ENCODE results near the gene RAPGEF2. TPM values are rescaled to one million over a fixed set of nuclear protein-coding genes. Genes with fewer than 3 reads are reported as not detected.
A peak's percentile ranks its signal among the peaks of the same experiment; 100 is the strongest.

The RAPGEF2 gene
- total RNA-seq (2013; cell fraction: nucleolus; rRNA removed): 63.3 and 67.6 TPM in 2 replicates
- total RNA-seq (2014; rRNA removed) (3.7 and 5.6 TPM in 2 replicates), total RNA-seq (2014; rRNA removed; fragmentation: Illumina TruSeq; extraction: Trizol) (3.9 and 4.3 TPM in 2 replicates), total RNA-seq (2021) (2.6 TPM in 2 replicates), polyA plus RNA-seq (2011; rRNA removed) (23.7 and 24.0 TPM in 2 replicates), polyA plus RNA-seq (2014; fragmentation: Illumina TruSeq; extraction: Trizol) (3.9 and 4.0 TPM in 2 replicates), polyA plus RNA-seq (2014; fragmentation: Nextera tagmentation; extraction: Ambion mirVana) (under 1 TPM; 0.31 to 0.44 TPM), polyA plus RNA-seq (2014; rRNA removed) (2.0 and 3.2 TPM in 2 replicates), polyA plus RNA-seq (2016; fragmentation: Nextera tagmentation; extraction: Ambion mirVana) (under 1 TPM; 0.54 to 0.67 TPM), polyA minus RNA-seq (2011; rRNA and poly(A)+ RNA removed) (51.5 and 62.2 TPM in 2 replicates), Bru-seq, nascent RNA (percentile 89 among the genes with signal in this experiment), BruChase-seq, experiment 1, labeled RNA remaining after a 6-hour chase (percentile 74 among the genes with signal in this experiment), BruChase-seq, experiment 2, labeled RNA remaining after a 2-hour chase (percentile 81 among the genes with signal in this experiment)
- polyA plus RNA-seq (2011; ENCODE audit: low read depth): 18.5 TPM
- polyA plus RNA-seq (2011; cell fraction: cytosol; rRNA removed): 14.8 and 17.0 TPM in 2 replicates
- 22.8 and 28.1 TPM in 2 replicates for polyA plus RNA-seq (2011; cell fraction: nucleus; rRNA removed)
- 21.3 and 22.6 TPM in 2 replicates for polyA plus RNA-seq (2012)
- polyA minus RNA-seq (2011; cell fraction: cytosol; rRNA and poly(A)+ RNA removed): 9.5 and 12.0 TPM in 2 replicates
- polyA minus RNA-seq (2011; cell fraction: nucleus; rRNA and poly(A)+ RNA removed): 30.8 and 41.6 TPM in 2 replicates
- long read RNA-seq, experiment 1: 0 reads
- long read RNA-seq, experiment 2, partial matches to known transcripts: 9 of 15 reads
- long read RNA-seq, experiment 2, other reads (novel, unspliced or antisense): 6 of 15 reads

GRCh38 chr4:159102622-159103383 is at the start of gene RAPGEF2:
Gene RAPGEF2, plus strand, starts transcription at chr4:159103079. Its CDS starts 1,084 bp downstream, at chr4:159104163.
- FAIRE-seq (no peak), ATAC-seq (peak; percentile 82), DNase-seq (ENCODE audit: low read depth, low spot score) (peak; percentile 52)
- H3K4me3 ChIP-seq: peak within 1 kb of the TSS; percentile 87
- H3K79me2 ChIP-seq (ENCODE audit: control insufficient read depth, insufficient read depth, low read length): peaks cover 46% of the 10 kb centered on the region
- ChIA-PET RAD21 (ENCODE audit: unreplicated experiment) (no interaction called here), POLR2A (no interaction called here), CTCF (no interaction called here), SMC1A (ENCODE audit: uncharacterized antibody, unreplicated experiment) (no interaction called here)
- H3K9ac ChIP-seq (ENCODE audit: control insufficient read depth, insufficient read depth, low read length): peak within 1 kb of the TSS; percentile 73
- 2% methylated on average over 78 of the region's 100 CpGs for WGBS (ENCODE audit: insufficient coverage, insufficient replicate concordance, low lambda C conversion rate, missing lambda C conversion rate)
- no peaks in the 10 kb centered on the region for H4K20me1 ChIP-seq (ENCODE audit: control insufficient read depth, insufficient read depth)
- peaks cover 14% of the 10 kb centered on the region for H3K4me1 ChIP-seq (ENCODE audit: control insufficient read depth, insufficient read depth, low read length)
- no peaks in the 10 kb centered on the region for H3K27me3 ChIP-seq (replicated peaks in 1 of 2; ENCODE audit: control insufficient read depth in 2 of 2, insufficient read depth in 2 of 2, low read length in 1 of 2)
- no TSS peak for BruUV-seq (replicated peaks)
- intact Hi-C loops (cut with micrococcal nuclease; ENCODE audit: unreplicated experiment): loop anchor here (2.0 kb wide), 1 partner anchor 434 kb away; no protein-coding TSS in a partner anchor
- in situ Hi-C loops (cut with MboI): no loop called here
- peak within 1 kb of the TSS; percentile 93 for H3K4me2 ChIP-seq (ENCODE audit: control insufficient read depth, insufficient read depth)
- H3K9me3 ChIP-seq (replicated peaks; ENCODE audit: control insufficient read depth, insufficient read depth, low read length): no peaks in the 10 kb centered on the region
- no peaks in the 10 kb centered on the region for H3K36me3 ChIP-seq (ENCODE audit: control insufficient read depth in 2 of 2, insufficient read depth in 2 of 2, low read length in 1 of 2)
- peak within 1 kb of the TSS; percentile 76 for H3K27ac ChIP-seq (ENCODE audit: control insufficient read depth, insufficient read depth)
- peak within 1 kb of the TSS; percentile 69 for H2AFZ ChIP-seq (ENCODE audit: control insufficient read depth, low read depth, low read length)
- no peak for TF ChIP-seq RELA (IDR thresholded peaks at IDR 0.05; ENCODE audit: borderline replicate concordance, partially characterized antibody)
- no peak for TF ChIP-seq ETV6 (conservative IDR thresholded peaks at IDR 0.05 in 1 of 2, IDR thresholded peaks at IDR 0.05 in 1 of 2; ENCODE audit: borderline replicate concordance in 1 of 2, low read depth in 1 of 2)
- peak; percentile 76; the same call in 1 of the 2 replicates for TF ChIP-seq POLR2AphosphoS5 (IDR thresholded peaks at IDR 0.05; ENCODE audit: low read length)
- TF ChIP-seq RUNX3 (IDR thresholded peaks at IDR 0.05; ENCODE audit: low read length): peak; percentile 3; the same call in 1 of the 2 replicates
- no peak for TF ChIP-seq MEF2A (IDR thresholded peaks at IDR 0.05; ENCODE audit: insufficient read depth, low read depth, low read length)
- TF ChIP-seq ZBTB33 (IDR thresholded peaks at IDR 0.05): no peak
- TF ChIP-seq POLR2AphosphoS2 (IDR thresholded peaks at IDR 0.05; ENCODE audit: low read depth, low read length): peak; percentile 38; the same call in 1 of the 2 replicates
- peak; percentile 87 for TF ChIP-seq CREB1 (IDR thresholded peaks at IDR 0.05; ENCODE audit: low read depth)
- TF ChIP-seq NFYB (IDR thresholded peaks at IDR 0.05; ENCODE audit: insufficient read depth, low read depth, low read length): peak; percentile 81; the same call in 1 of the 2 replicates
- no peak for TF ChIP-seq USF1 (IDR thresholded peaks at IDR 0.05; ENCODE audit: borderline replicate concordance, extremely low read length, insufficient read depth, low read depth, low read length)
- no peak for TF ChIP-seq CBFB (IDR thresholded peaks at IDR 0.05; ENCODE audit: low read depth)
- TF ChIP-seq RB1 (IDR thresholded peaks at IDR 0.05; ENCODE audit: borderline replicate concordance): peak; percentile 68; the same call in 1 of the 2 replicates
- no peak for TF ChIP-seq SMAD1 (IDR thresholded peaks at IDR 0.05; ENCODE audit: low read depth, partially characterized antibody)
- no peak for TF ChIP-seq ATF7 (IDR thresholded peaks at IDR 0.05; ENCODE audit: low read depth)
- TF ChIP-seq SIN3A (IDR thresholded peaks at IDR 0.05; ENCODE audit: low read depth, low read length): peak; percentile 42
